ENCODE measurements around the gene SH2D1B.
"Not testable (repeated sequence)": the region's sequence is repeated elsewhere in the genome, so short reads cannot be mapped to it uniquely, and the experiment has no call there.

DNA sequence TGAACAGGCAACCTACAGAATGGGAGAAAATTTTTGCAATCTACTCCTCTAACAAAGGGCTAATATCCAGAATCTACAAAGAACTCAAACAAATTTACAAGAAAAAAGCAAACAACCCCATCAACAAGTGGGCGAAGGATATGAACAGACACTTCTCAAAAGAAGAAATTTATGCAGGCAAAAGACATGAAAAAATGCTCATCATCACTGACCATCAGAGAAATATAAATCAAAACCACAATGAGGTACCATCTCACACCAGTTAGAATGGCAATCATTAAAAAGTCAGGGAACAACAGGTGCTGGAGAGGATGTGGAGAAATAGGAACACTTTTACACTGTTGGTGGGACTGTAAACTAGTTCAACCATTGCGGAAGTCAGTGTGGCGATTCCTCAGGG, 42.4 kb upstream of the SH2D1B start:
- TF ChIP-seq, protein P1, sequence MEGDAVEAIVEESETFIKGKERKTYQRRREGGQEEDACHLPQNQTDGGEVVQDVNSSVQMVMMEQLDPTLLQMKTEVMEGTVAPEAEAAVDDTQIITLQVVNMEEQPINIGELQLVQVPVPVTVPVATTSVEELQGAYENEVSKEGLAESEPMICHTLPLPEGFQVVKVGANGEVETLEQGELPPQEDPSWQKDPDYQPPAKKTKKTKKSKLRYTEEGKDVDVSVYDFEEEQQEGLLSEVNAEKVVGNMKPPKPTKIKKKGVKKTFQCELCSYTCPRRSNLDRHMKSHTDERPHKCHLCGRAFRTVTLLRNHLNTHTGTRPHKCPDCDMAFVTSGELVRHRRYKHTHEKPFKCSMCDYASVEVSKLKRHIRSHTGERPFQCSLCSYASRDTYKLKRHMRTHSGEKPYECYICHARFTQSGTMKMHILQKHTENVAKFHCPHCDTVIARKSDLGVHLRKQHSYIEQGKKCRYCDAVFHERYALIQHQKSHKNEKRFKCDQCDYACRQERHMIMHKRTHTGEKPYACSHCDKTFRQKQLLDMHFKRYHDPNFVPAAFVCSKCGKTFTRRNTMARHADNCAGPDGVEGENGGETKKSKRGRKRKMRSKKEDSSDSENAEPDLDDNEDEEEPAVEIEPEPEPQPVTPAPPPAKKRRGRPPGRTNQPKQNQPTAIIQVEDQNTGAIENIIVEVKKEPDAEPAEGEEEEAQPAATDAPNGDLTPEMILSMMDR (conservative IDR thresholded peaks at IDR 0.05; ENCODE audit: low read depth, low read length): not testable (repeated sequence)
- TF ChIP-seq EZH2 (IDR thresholded peaks at IDR 0.05; ENCODE audit: borderline replicate concordance, low read depth, low read length, poor library complexity, severe bottlenecking): not testable (repeated sequence)
